SK-N-SH (cell line): ENCODE results near the gene STK26.

ENCODE experiments used
- ELF1 ChIP-seq: IDR thresholded peaks from 2 replicates; pipeline ENCODE4 v1.4.0; 2012
- EZH2phosphoT487 ChIP-seq: fragments of 200-600 bp; sonication (generic); IDR thresholded peaks from 2 replicates; pipeline ENCODE4 v1.6.1; 2017; ENCODE audit warnings: low read depth, mixed run types, mild to moderate bottlenecking, antibody characterized with exemption, moderate library complexity, borderline replicate concordance
- RCOR1 ChIP-seq: fragments of 150-350 bp; IDR thresholded peaks from 2 replicates; pipeline ENCODE4 v1.6.1; 2017; ENCODE audit warnings: antibody characterized with exemption, low read length
- REST ChIP-seq: IDR thresholded peaks from 2 replicates; pipeline ENCODE4 v1.6.1; 2012; ENCODE audit warnings: mild to moderate bottlenecking, low read depth, low read length, moderate library complexity
- TF ChIP-seq, protein P1 (sequence below): fragments of 200-600 bp; sonication (generic); IDR thresholded peaks from 2 replicates; pipeline ENCODE4 v1.6.1; 2017; ENCODE audit warnings: antibody characterized with exemption, mild to moderate bottlenecking, moderate library complexity

GRCh38 chrX:132033166-132033565 is 10.1 kb downstream of the STK26 start:
- TF ChIP-seq REST (no peak), EZH2phosphoT487 (no peak), ELF1 (no peak), RCOR1 (no peak)
- TF ChIP-seq, protein P1, sequence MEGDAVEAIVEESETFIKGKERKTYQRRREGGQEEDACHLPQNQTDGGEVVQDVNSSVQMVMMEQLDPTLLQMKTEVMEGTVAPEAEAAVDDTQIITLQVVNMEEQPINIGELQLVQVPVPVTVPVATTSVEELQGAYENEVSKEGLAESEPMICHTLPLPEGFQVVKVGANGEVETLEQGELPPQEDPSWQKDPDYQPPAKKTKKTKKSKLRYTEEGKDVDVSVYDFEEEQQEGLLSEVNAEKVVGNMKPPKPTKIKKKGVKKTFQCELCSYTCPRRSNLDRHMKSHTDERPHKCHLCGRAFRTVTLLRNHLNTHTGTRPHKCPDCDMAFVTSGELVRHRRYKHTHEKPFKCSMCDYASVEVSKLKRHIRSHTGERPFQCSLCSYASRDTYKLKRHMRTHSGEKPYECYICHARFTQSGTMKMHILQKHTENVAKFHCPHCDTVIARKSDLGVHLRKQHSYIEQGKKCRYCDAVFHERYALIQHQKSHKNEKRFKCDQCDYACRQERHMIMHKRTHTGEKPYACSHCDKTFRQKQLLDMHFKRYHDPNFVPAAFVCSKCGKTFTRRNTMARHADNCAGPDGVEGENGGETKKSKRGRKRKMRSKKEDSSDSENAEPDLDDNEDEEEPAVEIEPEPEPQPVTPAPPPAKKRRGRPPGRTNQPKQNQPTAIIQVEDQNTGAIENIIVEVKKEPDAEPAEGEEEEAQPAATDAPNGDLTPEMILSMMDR, result no peak
